ENCODE data around the gene GTF2F2.
"Not testable (repeated sequence)": the region's sequence is repeated elsewhere in the genome, so short reads cannot be mapped to it uniquely, and the experiment has no call there.

The GTF2F2 gene

GRCh38 chr13:45184693-45185092 is 64.4 kb downstream of the GTF2F2 start:
- TF ChIP-seq, protein P1, sequence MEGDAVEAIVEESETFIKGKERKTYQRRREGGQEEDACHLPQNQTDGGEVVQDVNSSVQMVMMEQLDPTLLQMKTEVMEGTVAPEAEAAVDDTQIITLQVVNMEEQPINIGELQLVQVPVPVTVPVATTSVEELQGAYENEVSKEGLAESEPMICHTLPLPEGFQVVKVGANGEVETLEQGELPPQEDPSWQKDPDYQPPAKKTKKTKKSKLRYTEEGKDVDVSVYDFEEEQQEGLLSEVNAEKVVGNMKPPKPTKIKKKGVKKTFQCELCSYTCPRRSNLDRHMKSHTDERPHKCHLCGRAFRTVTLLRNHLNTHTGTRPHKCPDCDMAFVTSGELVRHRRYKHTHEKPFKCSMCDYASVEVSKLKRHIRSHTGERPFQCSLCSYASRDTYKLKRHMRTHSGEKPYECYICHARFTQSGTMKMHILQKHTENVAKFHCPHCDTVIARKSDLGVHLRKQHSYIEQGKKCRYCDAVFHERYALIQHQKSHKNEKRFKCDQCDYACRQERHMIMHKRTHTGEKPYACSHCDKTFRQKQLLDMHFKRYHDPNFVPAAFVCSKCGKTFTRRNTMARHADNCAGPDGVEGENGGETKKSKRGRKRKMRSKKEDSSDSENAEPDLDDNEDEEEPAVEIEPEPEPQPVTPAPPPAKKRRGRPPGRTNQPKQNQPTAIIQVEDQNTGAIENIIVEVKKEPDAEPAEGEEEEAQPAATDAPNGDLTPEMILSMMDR (IDR thresholded peaks at IDR 0.05; ENCODE audit: control extremely low read depth, extremely low read depth, low read depth, missing control alignments) = no peak
- ChIA-PET CTCF (interaction anchor here (1.2 to 1.3 kb wide), 2 partner anchors 61 to 97 kb away, joined by 3 read pairs; no protein-coding TSS in a partner anchor), POLR2A (no interaction called here)
- DNase-seq (ENCODE audit: extremely low spot score) = no peak

- POLR2A ChIA-PET = no interaction called here
- CTCF ChIA-PET = interaction anchor here (1.2 to 1.3 kb wide), 2 partner anchors 60 to 96 kb away, joined by 3 read pairs; no protein-coding TSS in a partner anchor
- DNase-seq (ENCODE audit: extremely low spot score) = no peak
- TF ChIP-seq, protein P1 (IDR thresholded peaks at IDR 0.05; ENCODE audit: control extremely low read depth, extremely low read depth, low read depth, missing control alignments) = no peak
These were observed 65.0 kb downstream of the GTF2F2 start for GRCh38 chr13:45185286-45185685.

- POLR2A ChIA-PET; CTCF ChIA-PET; DNase-seq (ENCODE audit: extremely low spot score): not testable (repeated sequence)
These were observed 68.8 kb downstream of the GTF2F2 start for GRCh38 chr13:45189077-45189476.

DNA sequence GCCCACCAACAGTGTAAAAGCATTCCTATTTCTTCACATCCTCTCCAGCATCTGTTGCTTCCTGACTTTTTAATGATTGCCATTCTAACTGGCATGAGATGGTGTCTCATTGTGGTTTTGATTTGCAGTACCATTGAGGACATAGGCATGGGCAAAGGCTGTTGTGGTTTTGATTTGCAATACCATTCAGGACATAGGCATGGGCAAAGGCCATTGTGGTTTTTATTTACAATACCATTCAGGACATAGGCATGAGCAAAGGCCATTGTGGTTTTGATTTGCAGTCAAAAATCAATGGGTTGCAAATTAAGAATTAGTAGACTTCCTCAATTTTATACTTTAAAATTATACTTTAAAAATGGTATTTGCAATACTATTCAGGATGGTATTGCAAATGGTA is 69.2 kb downstream of the GTF2F2 start:
- CTCF ChIA-PET; POLR2A ChIA-PET; DNase-seq (ENCODE audit: extremely low spot score): not testable (repeated sequence)

DNA sequence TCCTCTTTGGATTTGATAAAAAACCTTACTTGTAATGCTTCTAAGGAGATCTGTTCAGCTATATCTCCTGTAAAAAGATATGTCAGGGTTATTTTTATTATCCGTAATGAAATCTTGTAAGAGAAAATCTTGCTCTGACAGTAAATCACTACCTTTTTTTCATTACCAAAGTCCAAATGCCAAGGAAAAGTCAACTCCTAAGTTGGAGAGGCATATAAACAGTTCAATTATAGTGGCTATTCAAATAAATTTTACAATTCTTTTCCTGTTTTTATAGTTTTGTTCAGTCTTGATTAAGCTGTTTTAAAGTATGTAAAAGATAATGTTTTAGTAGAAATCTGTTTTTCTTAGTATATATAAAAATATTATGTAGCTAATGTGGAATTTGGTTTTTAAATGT is 71.6 kb downstream of the GTF2F2 start:
- POLR2A ChIA-PET = no interaction called here
- CTCF ChIA-PET = interaction anchor here (1.4 to 4.8 kb wide), 3 partner anchors 14 to 45 kb away, joined by 3 to 31 read pairs (median 3); no protein-coding TSS in a partner anchor

GRCh38 chr13:45194081-45194939 is 74.0 kb downstream of the GTF2F2 start:
- TF ChIP-seq, protein P1 (IDR thresholded peaks at IDR 0.05; ENCODE audit: control extremely low read depth, extremely low read depth, low read depth, missing control alignments) = no peak
- POLR2A ChIA-PET = no interaction called here
- CTCF ChIA-PET = interaction anchor here (1.6 to 4.8 kb wide), 3 partner anchors 9 to 13 kb away, joined by 3 to 31 read pairs (median 6); no protein-coding TSS in a partner anchor
- no peak for DNase-seq (ENCODE audit: extremely low spot score)

More for the DNA sequence above, 71.6 kb downstream of the GTF2F2 start:
- no peak for DNase-seq (ENCODE audit: extremely low spot score)
- TF ChIP-seq, protein P1 (IDR thresholded peaks at IDR 0.05; ENCODE audit: control extremely low read depth, extremely low read depth, low read depth, missing control alignments) = no peak

GRCh38 chr13:45195421-45195820 is 75.1 kb downstream of the GTF2F2 start:
- TF ChIP-seq, protein P1 (IDR thresholded peaks at IDR 0.05; ENCODE audit: control extremely low read depth, extremely low read depth, low read depth, missing control alignments) = no peak
- ChIA-PET CTCF (interaction anchor here (2.0 kb wide), 1 partner anchor 14 kb away, joined by 6 read pairs; no protein-coding TSS in a partner anchor), POLR2A (no interaction called here)
- DNase-seq (ENCODE audit: extremely low spot score) = no peak
